Measurements from ENCODE around the gene DYNLL1. TPM values are rescaled to one million over a fixed set of nuclear protein-coding genes. Genes with fewer than 3 reads are reported as not detected.
"Not testable (repeated sequence)": the region's sequence is repeated elsewhere in the genome, so short reads cannot be mapped to it uniquely, and the experiment has no call there.

Gene DYNLL1
- total and polyA plus RNA-seq, 2 of the 13 experiments (the other 11 are each of a cell fraction or from before 2014, with no cell fraction given), result 271 to 294 TPM

GRCh38 chr12:120515496-120515895 lies 19.6 kb downstream of the DYNLL1 start (continued):
- TF ChIP-seq ZNF407 (CRISPR knock-in tag; IDR thresholded peaks at IDR 0.05; ENCODE audit: not compliant biosample characterization), result no peak
- TF ChIP-seq SMC3 (IDR thresholded peaks at IDR 0.05; ENCODE audit: low read length), result no peak

- BruUV-seq (replicated peaks); CTCF ChIA-PET (ENCODE audit: low intra/inter-chr PET ratio, low total read pairs): not testable (repeated sequence)
- WGBS (ENCODE audit: low lambda C conversion rate), result 97% methylated on average over 8 of the region's 8 CpGs
Measured at GRCh38 chr12:120519324-120519723, 23.4 kb downstream of the DYNLL1 start.

More at GRCh38 chr12:120519324-120519723, 23.4 kb downstream of the DYNLL1 start:
- ATAC-seq; H2AFZ ChIP-seq (ENCODE audit: low read length); H3K9me3 ChIP-seq (ENCODE audit: low read length); DNase-seq (ENCODE audit: low spot score); POLR2A ChIA-PET; H3K27ac ChIP-seq (ENCODE audit: extremely low read length, insufficient read depth, low read length); H3K27me3 ChIP-seq (ENCODE audit: control insufficient read depth in 1 of 2, insufficient read depth in 2 of 2, low read length in 2 of 2); intact Hi-C loops (cut with micrococcal nuclease; ENCODE audit: unreplicated experiment); in situ Hi-C loops (cut with HindIII; ENCODE audit: extremely low pct_ligation_motif_present, low pct_unique_long_range_greater_than_20kb); H3K4me2 ChIP-seq (ENCODE audit: low read depth, low read length); H3K4me3 ChIP-seq (replicated peaks in 1 of 3; ENCODE audit: insufficient read depth in 1 of 3, low read depth in 2 of 3, low read length in 3 of 3); FAIRE-seq; H3K79me2 ChIP-seq (ENCODE audit: insufficient read depth, low read length); H4K20me1 ChIP-seq (ENCODE audit: insufficient read depth, low read length); H3K9ac ChIP-seq (ENCODE audit: insufficient read depth, low read depth, low read length): not testable (repeated sequence)
- TF ChIP-seq ZNF121 (CRISPR knock-in tag; IDR thresholded peaks at IDR 0.05), result peak; percentile 40; the same call in 1 of the 2 replicates
- peaks cover 11% of the 10 kb centered on the region for H3K4me1 ChIP-seq (ENCODE audit: insufficient read depth, low read length)
- H3K36me3 ChIP-seq (replicated peaks in 1 of 2; ENCODE audit: control insufficient read depth in 1 of 2, insufficient read depth in 2 of 2, low read length in 2 of 2), result peaks cover 1 to 12% of the 10 kb centered on the region in 2 experiments; a peak in 3 of 5 replicates
